Stomach (tissue), 4 donors: ENCODE data around the gene CHN1.

Experiments
- EP300 ChIP-seq: sonication (generic); formaldehyde crosslinking; IDR thresholded peaks from one replicate; pipeline ENCODE4 v1.6.1; 2017; ENCODE audit warnings: antibody characterized with exemption
- POLR2A ChIP-seq, 4 donors: fragments of 450-650 bp; IDR thresholded peaks; one replicate each; pipeline ENCODE4 v1.6.1; 2016; ENCODE audit warnings: antibody characterized with exemption in 4 of 4, control low read depth in 2 of 4, mild to moderate bottlenecking in 1 of 4, moderate library complexity in 1 of 4
- POLR2AphosphoS5 ChIP-seq, 3 donors: sonication (generic); formaldehyde crosslinking; IDR thresholded peaks; one replicate each; pipeline ENCODE4 v1.6.1; 2016; ENCODE audit warnings: antibody characterized with exemption in 3 of 3
- TF ChIP-seq, protein P1 (sequence below), 7 experiments: fragments of 450-650 bp in 4 of 7; fragments of 200-600 bp in 3 of 7; sonication (generic) in 3 of 7; IDR thresholded peaks; one replicate each; pipeline ENCODE4 v1.5.1; 2016 to 2019; ENCODE audit warnings: antibody characterized with exemption in 7 of 7, control low read depth in 2 of 7, mild to moderate bottlenecking in 1 of 7

DNA sequence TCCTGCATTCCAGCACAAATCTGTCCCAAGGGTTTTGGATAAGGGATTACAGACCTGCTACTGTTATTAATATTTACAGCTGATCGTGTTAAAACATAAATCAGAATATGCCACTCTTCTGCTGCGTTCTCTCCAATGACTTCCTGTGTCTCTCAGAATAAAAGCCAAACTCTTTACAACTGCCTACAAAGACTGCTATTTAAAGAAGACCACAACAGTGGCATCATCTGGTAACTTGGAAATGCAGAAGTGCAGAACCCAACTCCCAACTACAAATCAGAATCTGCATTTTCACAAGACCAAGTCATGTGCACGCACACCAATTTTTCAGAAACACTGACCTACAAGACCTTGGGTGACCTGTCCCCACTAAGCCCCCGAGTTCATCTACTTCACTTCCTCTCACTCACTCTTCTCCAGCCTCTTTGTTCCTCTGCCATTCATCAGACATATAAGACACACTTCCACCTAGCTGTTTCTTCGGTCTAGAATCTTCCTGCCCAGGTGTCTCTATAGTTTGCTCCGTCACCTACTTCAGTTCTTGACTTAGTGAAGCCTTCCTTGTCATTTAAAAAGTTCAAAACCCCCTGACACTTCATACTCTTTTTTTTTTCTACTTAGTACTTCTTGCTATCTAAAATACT lies 36.0 kb downstream of the CHN1 start:
- TF ChIP-seq, protein P1, sequence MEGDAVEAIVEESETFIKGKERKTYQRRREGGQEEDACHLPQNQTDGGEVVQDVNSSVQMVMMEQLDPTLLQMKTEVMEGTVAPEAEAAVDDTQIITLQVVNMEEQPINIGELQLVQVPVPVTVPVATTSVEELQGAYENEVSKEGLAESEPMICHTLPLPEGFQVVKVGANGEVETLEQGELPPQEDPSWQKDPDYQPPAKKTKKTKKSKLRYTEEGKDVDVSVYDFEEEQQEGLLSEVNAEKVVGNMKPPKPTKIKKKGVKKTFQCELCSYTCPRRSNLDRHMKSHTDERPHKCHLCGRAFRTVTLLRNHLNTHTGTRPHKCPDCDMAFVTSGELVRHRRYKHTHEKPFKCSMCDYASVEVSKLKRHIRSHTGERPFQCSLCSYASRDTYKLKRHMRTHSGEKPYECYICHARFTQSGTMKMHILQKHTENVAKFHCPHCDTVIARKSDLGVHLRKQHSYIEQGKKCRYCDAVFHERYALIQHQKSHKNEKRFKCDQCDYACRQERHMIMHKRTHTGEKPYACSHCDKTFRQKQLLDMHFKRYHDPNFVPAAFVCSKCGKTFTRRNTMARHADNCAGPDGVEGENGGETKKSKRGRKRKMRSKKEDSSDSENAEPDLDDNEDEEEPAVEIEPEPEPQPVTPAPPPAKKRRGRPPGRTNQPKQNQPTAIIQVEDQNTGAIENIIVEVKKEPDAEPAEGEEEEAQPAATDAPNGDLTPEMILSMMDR (IDR thresholded peaks at IDR 0.05): no peak
- no peak for TF ChIP-seq POLR2A (IDR thresholded peaks at IDR 0.05)
- no peak for TF ChIP-seq EP300
- no peak for TF ChIP-seq POLR2AphosphoS5 (IDR thresholded peaks at IDR 0.05)
